HUES48 (cell line): ENCODE measurements around the gene PLEKHM1.

Experiments
- H3K27ac ChIP-seq: one replicate; pipeline ENCODE4 v1.7.0; 2013; ENCODE audit warnings: low read depth, low read length, inconsistent platforms
- H3K27me3 ChIP-seq: 2 replicates; pipeline ENCODE4 v1.6.1; 2013; ENCODE audit warnings: mild to moderate bottlenecking, low read length; ENCODE audit not compliant: control insufficient read depth, insufficient read depth
- H3K36me3 ChIP-seq: 2 replicates; pipeline ENCODE4 v1.6.1; 2013; ENCODE audit warnings: low read length; ENCODE audit not compliant: control insufficient read depth, insufficient read depth
- H3K4me1 ChIP-seq: 2 replicates; pipeline ENCODE4 v1.6.1; 2013; ENCODE audit warnings: mild to moderate bottlenecking, low read length; ENCODE audit not compliant: control insufficient read depth, insufficient read depth
- H3K4me3 ChIP-seq: 2 replicates; pipeline ENCODE4 v1.5.1; 2013; ENCODE audit warnings: mild to moderate bottlenecking, low read depth, low read length
- H3K9ac ChIP-seq: 2 replicates; pipeline ENCODE4 v1.6.1; 2013; ENCODE audit warnings: mild to moderate bottlenecking, low read depth, low read length, moderate library complexity
- H3K9me3 ChIP-seq: 2 replicates; pipeline ENCODE4 v1.6.1; 2013; ENCODE audit warnings: low read length; ENCODE audit not compliant: control insufficient read depth, insufficient read depth

PLEKHM1 gene

GRCh38 chr17:45404870-45405249, 85.7 kb downstream of the PLEKHM1 start:
- Histone ChIP-seq H3K4me3 (peak overlapping the region; percentile 39; the same call in 1 of the 2 replicates), H3K27ac (no peak overlapping the region), H3K36me3 (peaks cover 5% of the 10 kb centered on the region; the same call in 1 of the 2 replicates)

GRCh38 chr17:45403906-45404490, 86.5 kb downstream of the PLEKHM1 start:
- Histone ChIP-seq H3K27ac (no peak overlapping the region), H3K4me3 (no peak overlapping the region), H3K4me1 (peaks cover 6% of the 10 kb centered on the region), H3K9me3 (no peaks in the 10 kb centered on the region), H3K9ac (no peak overlapping the region), H3K36me3 (peaks cover 5% of the 10 kb centered on the region; the same call in 1 of the 2 replicates), H3K27me3 (no peaks in the 10 kb centered on the region)

More at GRCh38 chr17:45404870-45405249, 85.7 kb downstream of the PLEKHM1 start:
- Histone ChIP-seq H3K27me3 (no peaks in the 10 kb centered on the region), H3K4me1 (peaks cover 6% of the 10 kb centered on the region), H3K9me3 (no peaks in the 10 kb centered on the region), H3K9ac (no peak overlapping the region)

GRCh38 chr17:45402916-45403315, 87.6 kb downstream of the PLEKHM1 start:
- Histone ChIP-seq H3K36me3 (peaks cover 5% of the 10 kb centered on the region; the same call in 1 of the 2 replicates), H3K9me3 (no peaks in the 10 kb centered on the region), H3K27ac (no peak overlapping the region), H3K4me3 (no peak overlapping the region), H3K27me3 (no peaks in the 10 kb centered on the region), H3K9ac (no peak overlapping the region), H3K4me1 (peaks cover 6% of the 10 kb centered on the region)

- Histone ChIP-seq H3K4me1 (peaks cover 4% of the 10 kb centered on the region), H3K9me3 (no peaks in the 10 kb centered on the region), H3K27ac (no peak overlapping the region), H3K36me3 (no peaks in the 10 kb centered on the region; the same call in 1 of the 2 replicates), H3K27me3 (no peaks in the 10 kb centered on the region), H3K9ac (no peak overlapping the region), H3K4me3 (no peak overlapping the region)
These were observed 91.7 kb downstream of the PLEKHM1 start for GRCh38 chr17:45398800-45399199.

- no peak overlapping the region for H3K27ac ChIP-seq
- no peak overlapping the region for H3K4me3 ChIP-seq
- no peak overlapping the region for H3K9ac ChIP-seq
- H3K27me3 ChIP-seq = no peaks in the 10 kb centered on the region
- H3K36me3 ChIP-seq = no peaks in the 10 kb centered on the region; the same call in 1 of the 2 replicates
- H3K9me3 ChIP-seq = no peaks in the 10 kb centered on the region
- H3K4me1 ChIP-seq = peaks cover 4% of the 10 kb centered on the region
These were observed 92.7 kb downstream of the PLEKHM1 start for GRCh38 chr17:45397796-45398195.

- Histone ChIP-seq H3K4me1 (peaks cover 4% of the 10 kb centered on the region), H3K27ac (no peak overlapping the region), H3K4me3 (no peak overlapping the region), H3K9me3 (no peaks in the 10 kb centered on the region), H3K27me3 (no peaks in the 10 kb centered on the region), H3K36me3 (no peaks in the 10 kb centered on the region; the same call in 1 of the 2 replicates), H3K9ac (no peak overlapping the region)
These were observed 93.9 kb downstream of the PLEKHM1 start for GRCh38 chr17:45396496-45397205.

GRCh38 chr17:45395569-45396415, 94.7 kb downstream of the PLEKHM1 start:
- no peak overlapping the region for H3K27ac ChIP-seq
- H3K36me3 ChIP-seq = no peaks in the 10 kb centered on the region; the same call in 1 of the 2 replicates
- H3K4me3 ChIP-seq = no peak overlapping the region
- H3K4me1 ChIP-seq = peaks cover 4% of the 10 kb centered on the region
- H3K9me3 ChIP-seq = no peaks in the 10 kb centered on the region
- H3K9ac ChIP-seq = no peak overlapping the region
- no peaks in the 10 kb centered on the region for H3K27me3 ChIP-seq

GRCh38 chr17:45394913-45395568, 95.5 kb downstream of the PLEKHM1 start:
- Histone ChIP-seq H3K27me3 (no peaks in the 10 kb centered on the region), H3K4me1 (peaks cover 4% of the 10 kb centered on the region), H3K27ac (no peak overlapping the region), H3K4me3 (no peak overlapping the region), H3K36me3 (no peaks in the 10 kb centered on the region), H3K9me3 (no peaks in the 10 kb centered on the region), H3K9ac (peak overlapping the region; percentile 15; the same call in 1 of the 2 replicates)

- H3K4me3 ChIP-seq = no peak overlapping the region
- no peaks in the 10 kb centered on the region for H3K9me3 ChIP-seq
- peak overlapping the region; percentile 15; the same call in 1 of the 2 replicates for H3K9ac ChIP-seq
- no peaks in the 10 kb centered on the region for H3K36me3 ChIP-seq
- H3K27ac ChIP-seq = no peak overlapping the region
- H3K27me3 ChIP-seq = no peaks in the 10 kb centered on the region
- peaks cover 5% of the 10 kb centered on the region for H3K4me1 ChIP-seq
These were observed 96.0 kb downstream of the PLEKHM1 start for GRCh38 chr17:45394564-45394912.

- Histone ChIP-seq H3K9ac (no peak overlapping the region), H3K36me3 (no peaks in the 10 kb centered on the region), H3K27me3 (no peaks in the 10 kb centered on the region), H3K27ac (no peak overlapping the region), H3K4me1 (peaks cover 6% of the 10 kb centered on the region), H3K9me3 (no peaks in the 10 kb centered on the region), H3K4me3 (no peak overlapping the region)
These were observed 96.4 kb downstream of the PLEKHM1 start for GRCh38 chr17:45394091-45394490.
